Activated CD8-positive, alpha-beta memory T cell treated with anti-CD3 and anti-CD28 coated beads, Interleukin-2, amount 10 ng/mL, durations not matched to agents 7 days and 5 days (primary cell): ENCODE data around the gene RBMS1. TPM values are rescaled to one million over a fixed set of nuclear protein-coding genes. Genes with fewer than 3 reads are reported as not detected.
A peak's percentile ranks its signal among the peaks of the same experiment; 100 is the strongest.
"Not testable (repeated sequence)": the region's sequence is repeated elsewhere in the genome, so short reads cannot be mapped to it uniquely, and the experiment has no call there.

Experiments used
- ATAC-seq: fragments of 150-1000 bp; cut with Tn5 transposase; one replicate; pipeline ENCODE4 v1.10.0; 2021; ENCODE audit warnings: moderate library complexity
- CTCF ChIA-PET: fragments of 350-600 bp; sonication (Branson Sonifier 250); formaldehyde crosslinking; loops from one replicate; lab custom pipeline; 2021; ENCODE audit warnings: antibody characterized with exemption; lab: Charles Lee
- DNase-seq: peaks from one replicate; pipeline ENCODE4 v3.0.0-alpha.2; 2020
- H3K27ac Mint-ChIP-seq: one replicate; pipeline ENCODE4 v1.8.0; 2021; ENCODE audit warnings: mild to moderate bottlenecking, mixed read lengths
- H3K27me3 Mint-ChIP-seq: one replicate; pipeline ENCODE4 v1.8.0; 2021; ENCODE audit warnings: mixed read lengths
- H3K36me3 Mint-ChIP-seq: one replicate; pipeline ENCODE4 v1.8.0; 2021; ENCODE audit warnings: mild to moderate bottlenecking, mixed read lengths
- H3K4me1 Mint-ChIP-seq: one replicate; pipeline ENCODE4 v1.8.0; 2021; ENCODE audit warnings: mixed read lengths
- H3K4me3 Mint-ChIP-seq: one replicate; pipeline ENCODE4 v1.8.0; 2021; ENCODE audit warnings: mild to moderate bottlenecking, moderate library complexity, mixed read lengths
- H3K9me3 Mint-ChIP-seq: one replicate; pipeline ENCODE4 v1.8.0; 2022; ENCODE audit warnings: low read depth, mixed read lengths
- total RNA-seq, 2 experiments: library from RNA; stranded (reverse); gene quantifications; one replicate each; pipeline ENCODE4 v1.2.3, GENCODE V29; 2021

The RBMS1 gene
- total RNA-seq, 2 experiments from 2014 or later, result 41.8 to 54.9 TPM

DNA sequence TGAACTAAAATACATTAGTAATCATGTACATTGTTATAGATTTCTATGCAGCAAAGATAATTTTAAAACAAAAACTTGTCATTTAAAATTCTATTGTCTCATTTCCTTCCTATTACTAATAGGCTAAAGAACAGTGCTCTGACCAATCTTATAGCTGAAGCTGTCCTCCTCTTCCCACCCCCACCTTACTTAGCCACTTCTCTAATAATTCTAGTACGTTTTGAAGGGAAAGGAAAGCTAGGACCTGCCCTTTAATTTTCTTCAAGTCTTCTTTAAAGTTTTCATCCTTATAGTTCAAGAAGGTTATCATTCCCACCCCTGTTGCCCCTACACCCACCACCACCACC lies 121.6 kb downstream of the RBMS1 start:
- ATAC-seq (no peak), DNase-seq (no peak)
- Mint-ChIP-seq H3K27ac (no peak overlapping the region), H3K27me3 (no peaks in the 10 kb centered on the region), H3K4me1 (peaks cover 53% of the 10 kb centered on the region), H3K4me3 (no peak overlapping the region), H3K9me3 (no peaks in the 10 kb centered on the region), H3K36me3 (peaks cover 5% of the 10 kb centered on the region)
- CTCF ChIA-PET, result no interaction called here

GRCh38 chr2:160371251-160372009 lies 122.2 kb downstream of the RBMS1 start:
- DNase-seq (no peak), ATAC-seq (no peak)
- Mint-ChIP-seq H3K4me3 (no peak overlapping the region), H3K27me3 (no peaks in the 10 kb centered on the region), H3K9me3 (no peaks in the 10 kb centered on the region), H3K36me3 (peaks cover 5% of the 10 kb centered on the region), H3K4me1 (peaks cover 50% of the 10 kb centered on the region), H3K27ac (no peak overlapping the region)
- CTCF ChIA-PET, result interaction anchor here (0.7 kb wide), 1 partner anchor 18 kb away, joined by 3 read pairs; no protein-coding TSS in a partner anchor

DNA sequence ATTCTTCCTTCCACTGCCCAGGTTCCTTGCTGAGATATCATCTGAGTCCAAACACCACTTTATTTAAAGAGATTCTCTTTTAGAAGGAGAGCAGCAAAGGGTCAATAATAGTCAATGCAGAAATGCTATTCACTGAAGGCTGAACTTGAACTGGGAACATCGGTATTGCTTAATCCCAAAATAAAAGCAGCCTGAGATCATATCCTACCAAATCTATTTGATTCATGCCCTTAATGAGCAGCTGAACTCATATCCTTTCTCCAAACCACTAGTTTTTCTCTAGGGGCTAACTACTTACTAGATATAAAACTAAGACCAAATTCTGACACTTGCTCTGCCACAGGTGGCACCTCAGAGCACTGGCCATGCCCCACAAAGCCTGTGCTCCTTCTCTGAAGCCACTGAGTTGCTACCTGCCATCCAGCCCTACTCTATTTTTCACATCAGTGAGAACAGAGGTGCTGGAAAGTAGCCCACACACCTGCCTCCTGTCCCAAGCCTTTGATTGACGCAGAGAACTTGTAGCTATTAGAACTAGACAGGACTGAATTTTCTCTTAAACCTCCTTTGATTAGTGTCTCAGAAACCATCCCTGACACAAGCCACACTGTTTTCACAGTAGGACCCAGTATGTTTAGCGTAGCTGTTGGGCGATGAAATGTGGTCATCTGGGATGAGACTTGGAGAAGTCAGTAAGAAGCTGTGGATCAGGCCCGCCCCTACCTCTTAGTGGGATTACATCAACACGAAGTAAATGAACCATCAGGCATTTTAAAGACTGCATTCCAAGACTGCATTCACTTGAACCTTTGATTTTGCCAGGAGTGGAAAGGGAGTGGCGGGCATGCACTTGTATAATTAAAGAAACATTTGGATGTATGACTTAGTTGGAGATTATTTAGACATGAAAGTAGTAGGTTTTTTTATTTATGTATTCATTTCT lies 124.3 kb downstream of the RBMS1 start:
- Mint-ChIP-seq H3K4me3 (no peak overlapping the region), H3K27ac (no peak overlapping the region)

GRCh38 chr2:160367887-160368286 lies 125.7 kb downstream of the RBMS1 start:
- H3K27me3 Mint-ChIP-seq, result no peaks in the 10 kb centered on the region
- peaks cover 26% of the 10 kb centered on the region for H3K4me1 Mint-ChIP-seq
- peaks cover 15% of the 10 kb centered on the region for H3K36me3 Mint-ChIP-seq
- no peaks in the 10 kb centered on the region for H3K9me3 Mint-ChIP-seq
- DNase-seq, result no peak
- peak; percentile 53 for ATAC-seq
- H3K4me3 Mint-ChIP-seq, result no peak overlapping the region
- CTCF ChIA-PET, result no interaction called here
- H3K27ac Mint-ChIP-seq, result no peak overlapping the region

More for the DNA sequence above, 124.3 kb downstream of the RBMS1 start:
- no peaks in the 10 kb centered on the region for H3K27me3 Mint-ChIP-seq
- ATAC-seq (no peak), DNase-seq (no peak)
- H3K36me3 Mint-ChIP-seq, result peaks cover 16% of the 10 kb centered on the region
- peaks cover 38% of the 10 kb centered on the region for H3K4me1 Mint-ChIP-seq
- H3K9me3 Mint-ChIP-seq, result no peaks in the 10 kb centered on the region
- CTCF ChIA-PET, result interaction anchor here (0.9 kb wide), 1 partner anchor 9 kb away, joined by 5 read pairs; no protein-coding TSS in a partner anchor

- ATAC-seq, H3K4me3 Mint-ChIP-seq, H3K9me3 Mint-ChIP-seq, CTCF ChIA-PET, H3K27me3 Mint-ChIP-seq, DNase-seq, H3K27ac Mint-ChIP-seq: not testable (repeated sequence)
- Mint-ChIP-seq H3K36me3 (peaks cover 15% of the 10 kb centered on the region), H3K4me1 (peaks cover 22% of the 10 kb centered on the region)
Observed at GRCh38 chr2:160367139-160367538, 126.5 kb downstream of the RBMS1 start.

DNA sequence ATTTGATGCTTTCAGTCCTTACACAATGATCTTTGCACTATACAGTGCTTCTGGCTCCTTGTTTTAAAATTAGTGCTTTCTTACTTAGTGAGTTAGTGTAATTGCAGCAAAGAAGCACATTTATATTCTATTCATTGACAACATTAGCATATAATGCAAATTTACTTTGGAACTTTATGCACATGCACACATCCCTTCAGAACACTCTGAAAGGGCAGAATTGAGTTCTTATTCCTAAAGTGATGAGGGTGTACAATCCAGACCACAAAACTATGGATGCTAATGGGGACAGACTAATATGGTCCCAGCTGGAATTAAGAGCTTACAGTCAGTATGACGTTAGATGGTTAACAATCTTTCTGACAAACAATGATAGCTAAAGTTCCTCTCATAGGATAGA lies 127.1 kb downstream of the RBMS1 start:
- no peaks in the 10 kb centered on the region for H3K9me3 Mint-ChIP-seq
- H3K27me3 Mint-ChIP-seq, result no peaks in the 10 kb centered on the region
- H3K36me3 Mint-ChIP-seq, result peaks cover 15% of the 10 kb centered on the region
- no peak overlapping the region for H3K4me3 Mint-ChIP-seq
- no peak for ATAC-seq
- no peak overlapping the region for H3K27ac Mint-ChIP-seq
- no peak for DNase-seq
- CTCF ChIA-PET, result no interaction called here
- peaks cover 19% of the 10 kb centered on the region for H3K4me1 Mint-ChIP-seq

DNA sequence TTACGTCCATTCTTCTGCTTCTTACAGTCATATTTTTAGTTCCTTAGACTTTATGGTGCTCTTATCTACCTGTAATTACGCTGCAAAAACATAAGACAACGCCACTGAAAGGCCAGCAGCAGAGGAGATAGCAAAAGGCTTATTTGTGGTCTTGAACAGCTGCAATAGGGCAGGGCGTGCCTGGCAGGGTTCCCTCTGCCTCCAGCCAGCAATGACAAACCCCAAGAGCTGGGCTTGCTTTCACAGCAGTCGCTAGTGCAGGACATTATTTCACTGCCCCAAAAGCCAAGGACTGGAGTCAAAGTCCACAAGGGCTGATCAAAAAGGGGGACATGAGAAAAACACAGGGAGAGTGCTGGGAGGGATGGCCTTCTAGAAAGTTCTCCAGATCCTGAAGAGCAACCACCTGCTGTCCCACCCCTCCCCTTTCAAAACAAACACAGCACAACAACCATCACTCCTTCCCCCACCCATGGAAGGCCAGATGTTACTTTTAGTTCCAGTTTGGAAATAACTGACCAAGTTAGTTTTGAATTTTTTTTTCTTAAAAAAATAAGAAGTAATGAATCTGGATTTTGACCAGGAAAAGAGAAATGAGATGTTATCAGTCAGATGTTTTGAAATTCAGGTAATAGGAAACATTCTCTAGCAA lies 127.8 kb downstream of the RBMS1 start:
- no peak overlapping the region for H3K4me3 Mint-ChIP-seq
- DNase-seq, result no peak
- CTCF ChIA-PET, result interaction anchor here (1.2 kb wide), 1 partner anchor 38 kb away, joined by 3 read pairs; no protein-coding TSS in a partner anchor
- peaks cover 15% of the 10 kb centered on the region for H3K36me3 Mint-ChIP-seq
- no peaks in the 10 kb centered on the region for H3K27me3 Mint-ChIP-seq
- H3K9me3 Mint-ChIP-seq, result no peaks in the 10 kb centered on the region
- no peak overlapping the region for H3K27ac Mint-ChIP-seq
- no peak for ATAC-seq
- peaks cover 15% of the 10 kb centered on the region for H3K4me1 Mint-ChIP-seq

- Mint-ChIP-seq H3K4me1 (peaks cover 12% of the 10 kb centered on the region), H3K4me3 (no peak overlapping the region), H3K9me3 (no peaks in the 10 kb centered on the region), H3K36me3 (peaks cover 15% of the 10 kb centered on the region), H3K27me3 (no peaks in the 10 kb centered on the region), H3K27ac (no peak overlapping the region)
- DNase-seq (no peak), ATAC-seq (no peak)
- CTCF ChIA-PET, result no interaction called here
Observed at GRCh38 chr2:160364364-160364763, 129.2 kb downstream of the RBMS1 start.

- no peaks in the 10 kb centered on the region for H3K27me3 Mint-ChIP-seq
- CTCF ChIA-PET, result no interaction called here
- no peaks in the 10 kb centered on the region for H3K9me3 Mint-ChIP-seq
- H3K4me1 Mint-ChIP-seq, result peaks cover 9% of the 10 kb centered on the region
- ATAC-seq (no peak), DNase-seq (no peak)
- peaks cover 15% of the 10 kb centered on the region for H3K36me3 Mint-ChIP-seq
- no peak overlapping the region for H3K27ac Mint-ChIP-seq
- H3K4me3 Mint-ChIP-seq, result no peak overlapping the region
Observed at GRCh38 chr2:160363961-160364360, 129.6 kb downstream of the RBMS1 start.

DNA sequence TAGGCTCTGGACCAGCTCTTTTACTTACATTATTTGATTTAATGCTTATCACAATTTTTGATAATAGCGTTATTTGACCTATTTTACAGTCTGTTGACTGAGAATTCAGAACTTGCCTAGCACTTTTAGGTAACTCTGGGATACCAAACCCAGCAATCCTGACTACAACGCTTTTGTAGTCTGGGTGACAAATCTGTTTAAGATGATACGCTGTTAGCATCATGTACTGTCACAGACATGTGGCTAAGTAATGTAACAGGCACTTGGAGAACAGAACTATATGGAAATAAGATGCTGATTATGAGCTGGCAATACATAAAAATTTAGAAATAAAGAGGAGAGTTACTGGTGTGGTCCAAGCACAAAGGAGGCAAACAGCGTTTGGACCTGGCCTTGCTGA lies 130.6 kb downstream of the RBMS1 start:
- no peaks in the 10 kb centered on the region for H3K27me3 Mint-ChIP-seq
- DNase-seq (no peak), ATAC-seq (no peak)
- no peaks in the 10 kb centered on the region for H3K9me3 Mint-ChIP-seq
- no peak overlapping the region for H3K27ac Mint-ChIP-seq
- peaks cover 4% of the 10 kb centered on the region for H3K4me1 Mint-ChIP-seq
- CTCF ChIA-PET, result interaction anchor here (1.1 kb wide), 1 partner anchor 10 kb away, joined by 6 read pairs; no protein-coding TSS in a partner anchor
- peaks cover 17% of the 10 kb centered on the region for H3K36me3 Mint-ChIP-seq
- H3K4me3 Mint-ChIP-seq, result no peak overlapping the region

GRCh38 chr2:160362541-160362940 lies 131.1 kb downstream of the RBMS1 start:
- ATAC-seq (no peak), DNase-seq (no peak)
- H3K27ac Mint-ChIP-seq, result no peak overlapping the region
- no peaks in the 10 kb centered on the region for H3K4me1 Mint-ChIP-seq
- no peaks in the 10 kb centered on the region for H3K27me3 Mint-ChIP-seq
- no peaks in the 10 kb centered on the region for H3K9me3 Mint-ChIP-seq
- H3K4me3 Mint-ChIP-seq, result no peak overlapping the region
- peaks cover 20% of the 10 kb centered on the region for H3K36me3 Mint-ChIP-seq
- CTCF ChIA-PET, result interaction anchor here (1.1 kb wide), 1 partner anchor 9 kb away, joined by 6 read pairs; no protein-coding TSS in a partner anchor

DNA sequence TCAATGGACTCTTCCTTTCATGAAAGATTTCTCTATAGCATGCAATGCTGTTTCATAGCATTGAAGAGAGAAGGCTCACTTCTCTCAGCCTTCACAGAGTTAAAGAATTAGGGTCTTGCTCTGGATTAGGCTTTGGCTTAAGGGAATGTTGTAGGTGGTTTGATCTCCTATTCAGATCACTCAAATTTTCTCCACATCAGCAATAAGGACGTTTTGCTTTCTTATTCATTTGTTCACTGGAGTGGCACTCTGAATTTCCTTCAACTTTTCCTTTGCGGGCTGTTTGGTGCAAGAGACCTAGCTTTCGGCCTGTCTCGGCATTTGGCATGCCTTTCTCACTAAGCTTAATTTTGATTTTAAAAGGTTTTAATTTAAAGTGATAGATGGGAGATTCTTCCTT lies 131.6 kb downstream of the RBMS1 start:
- DNase-seq (no peak), ATAC-seq (no peak)
- Mint-ChIP-seq H3K9me3 (no peaks in the 10 kb centered on the region), H3K27me3 (no peaks in the 10 kb centered on the region), H3K4me3 (no peak overlapping the region), H3K4me1 (no peaks in the 10 kb centered on the region), H3K36me3 (peaks cover 22% of the 10 kb centered on the region), H3K27ac (no peak overlapping the region)
- CTCF ChIA-PET, result interaction anchor here (1.1 kb wide), 1 partner anchor 28 kb away, joined by 4 read pairs; no protein-coding TSS in a partner anchor
